Suppressor macrophage treated with lipopolysaccharide for 1 hour (primary cell): Measurements from ENCODE around the gene GPAT2.
A peak's percentile ranks its signal among the peaks of the same experiment; 100 is the strongest.
"Not testable (repeated sequence)": the region's sequence is repeated elsewhere in the genome, so short reads cannot be mapped to it uniquely, and the experiment has no call there.

Experiments
- DNase-seq, 3 donors: peaks; one replicate each; pipeline ENCODE4 v3.0.0-alpha.2; 2020 to 2022

GPAT2 gene

GRCh38 chr2:96034792-96035191 is at the start of gene GPAT2:
Gene GPAT2, minus strand, starts transcription at chr2:96034916. Its CDS starts 2,557 bp downstream, at chr2:96032359.
- DNase-seq, result not testable (repeated sequence)

DNA sequence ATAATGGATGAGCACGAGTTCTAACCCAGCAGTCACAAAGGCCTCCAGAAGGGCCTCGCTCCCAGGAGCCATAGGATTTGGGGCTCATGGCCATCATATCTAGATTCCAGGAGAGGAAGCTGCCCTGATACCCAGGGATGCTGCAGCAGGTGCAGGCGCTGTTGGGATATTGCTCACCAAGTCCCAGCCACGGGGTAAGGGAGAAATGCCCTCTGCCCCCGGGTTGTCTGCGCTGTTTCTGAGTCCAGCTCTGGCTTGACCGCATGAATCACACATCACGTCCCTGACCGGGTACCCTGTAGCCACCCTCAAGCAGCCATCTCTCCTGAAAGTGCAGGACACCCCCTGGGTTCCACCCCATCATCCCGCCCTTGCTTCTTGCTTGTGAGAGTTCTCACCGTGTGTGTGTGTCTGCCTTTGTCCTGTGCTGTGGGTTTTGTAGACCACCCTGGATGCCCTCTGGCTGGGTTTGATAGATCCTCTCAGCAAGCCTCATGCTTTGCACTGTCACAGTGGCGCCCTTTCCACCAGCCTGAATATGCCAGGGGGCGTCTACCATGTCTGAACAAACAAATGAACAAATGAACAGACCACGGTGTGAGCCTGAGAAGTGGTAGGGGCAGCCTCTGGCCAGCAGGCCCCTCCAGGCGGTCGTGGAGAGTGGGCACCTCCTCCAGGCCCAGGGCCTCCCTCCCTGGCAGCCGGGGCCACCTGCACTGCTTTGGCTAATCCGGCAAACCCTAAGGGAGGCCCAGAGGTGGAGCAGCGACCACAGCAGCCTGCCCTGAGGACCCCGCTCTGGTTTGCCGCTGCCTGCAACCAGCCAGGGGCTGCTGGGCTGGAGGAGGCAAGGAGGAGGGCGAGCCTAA is 49.5 kb upstream of the GPAT2 start:
- no peak for DNase-seq

GRCh38 chr2:96083064-96083939 is 48.6 kb upstream of the GPAT2 start:
- DNase-seq, result no peak

GRCh38 chr2:96082211-96083063 is 47.7 kb upstream of the GPAT2 start:
- peak; percentile 46 to 62 (median 55) for DNase-seq

- no peak for DNase-seq
Observed at GRCh38 chr2:96081042-96081441, 46.3 kb upstream of the GPAT2 start.

DNA sequence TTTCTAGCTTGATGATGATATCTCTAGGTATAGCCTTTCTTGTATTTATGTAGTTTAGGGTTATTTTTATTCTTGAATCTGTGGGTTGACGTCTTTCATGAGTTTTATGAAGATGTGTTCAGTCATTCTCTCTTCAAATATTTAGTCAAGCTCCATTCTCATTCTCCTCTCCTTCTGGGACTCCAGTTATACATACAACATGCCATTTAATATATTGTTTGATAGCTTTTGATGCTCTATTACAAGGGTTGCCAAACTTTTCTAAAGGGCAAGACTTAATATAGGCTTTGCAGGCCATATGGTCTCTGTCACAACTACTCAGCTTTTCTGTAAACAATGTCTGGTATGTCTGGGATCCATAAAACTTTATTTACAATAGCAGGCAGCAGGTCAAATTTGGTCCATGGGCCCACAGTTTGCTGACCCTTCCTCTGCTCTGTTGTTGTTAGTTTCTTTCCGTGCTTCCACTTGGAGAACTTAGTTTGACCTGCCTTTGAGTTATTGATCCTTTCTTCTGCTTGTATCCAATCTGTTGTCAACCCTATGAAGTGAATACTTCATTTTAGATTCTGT is 40.6 kb upstream of the GPAT2 start:
- DNase-seq, result no peak

DNA sequence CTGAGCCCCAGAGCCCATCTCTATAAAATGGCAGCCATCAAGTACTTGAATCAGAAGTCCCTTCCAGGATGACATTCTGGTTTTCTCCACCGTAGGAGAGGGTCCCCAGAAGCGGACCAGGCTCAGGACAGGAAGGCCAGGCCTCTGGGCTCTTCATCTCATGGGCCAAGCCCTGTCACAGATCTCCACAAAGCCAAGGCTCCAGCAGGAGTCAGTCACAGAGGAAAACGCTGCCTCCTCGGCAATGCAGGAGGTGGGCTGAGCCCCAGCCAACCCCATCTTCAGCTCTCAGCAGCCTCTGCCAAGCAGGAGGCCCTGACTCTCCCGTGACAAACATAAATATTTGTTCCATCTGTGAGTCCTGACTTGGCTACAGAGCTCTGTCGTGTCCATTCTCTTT is 39.4 kb upstream of the GPAT2 start:
- DNase-seq, result no peak

DNA sequence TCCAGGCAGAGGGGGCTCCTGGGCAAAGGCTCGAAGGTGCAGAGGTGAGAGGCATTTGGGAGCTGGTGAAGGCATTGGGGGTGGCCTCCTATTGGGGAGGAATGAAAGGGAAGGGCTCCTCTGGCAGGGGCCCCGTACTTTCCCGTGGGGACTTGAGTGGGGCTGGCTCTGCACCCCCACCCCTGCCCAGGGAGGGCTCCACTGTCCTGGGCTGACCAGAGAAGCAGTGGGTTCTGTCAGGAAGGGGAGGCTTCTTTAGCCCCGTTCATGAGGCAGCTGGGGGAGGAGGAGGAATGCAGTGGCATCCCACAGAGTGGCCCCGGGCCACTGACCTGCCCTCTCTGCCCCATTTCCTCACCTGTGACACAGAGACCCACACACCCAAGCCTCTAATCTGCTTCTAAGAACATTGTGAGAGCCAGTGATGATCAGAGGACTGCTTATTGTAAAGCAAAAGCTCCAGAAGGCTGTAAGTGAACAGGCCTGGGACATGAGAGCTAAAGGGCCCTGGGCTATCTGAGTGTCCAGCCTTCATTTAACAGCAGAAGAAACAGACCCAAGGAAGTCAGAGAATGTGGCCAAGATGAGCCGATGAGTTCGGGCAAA is 38.6 kb upstream of the GPAT2 start:
- DNase-seq, result no peak

DNA sequence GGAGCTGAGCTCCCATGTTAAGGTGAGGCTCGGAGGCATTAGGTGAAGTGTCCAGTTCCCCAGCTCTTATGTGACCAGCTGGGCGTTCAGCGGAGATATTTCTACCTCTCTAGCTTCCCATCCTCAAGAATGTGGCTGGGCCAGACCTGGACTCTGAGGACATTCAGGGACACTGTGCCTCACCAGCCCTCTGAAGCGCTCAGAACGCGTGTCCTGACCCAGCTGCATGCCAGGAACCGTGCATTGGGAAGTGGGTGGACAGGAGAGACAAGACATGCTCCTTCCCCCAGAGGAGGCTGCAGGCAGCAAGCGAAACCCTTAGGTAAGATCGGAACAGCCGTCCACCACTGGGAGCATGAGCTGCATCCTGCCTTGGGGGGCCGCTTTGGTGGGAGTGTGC is 38.0 kb upstream of the GPAT2 start:
- no peak for DNase-seq

GRCh38 chr2:96071977-96072491 is 37.3 kb upstream of the GPAT2 start:
- DNase-seq, result not testable (repeated sequence)

DNA sequence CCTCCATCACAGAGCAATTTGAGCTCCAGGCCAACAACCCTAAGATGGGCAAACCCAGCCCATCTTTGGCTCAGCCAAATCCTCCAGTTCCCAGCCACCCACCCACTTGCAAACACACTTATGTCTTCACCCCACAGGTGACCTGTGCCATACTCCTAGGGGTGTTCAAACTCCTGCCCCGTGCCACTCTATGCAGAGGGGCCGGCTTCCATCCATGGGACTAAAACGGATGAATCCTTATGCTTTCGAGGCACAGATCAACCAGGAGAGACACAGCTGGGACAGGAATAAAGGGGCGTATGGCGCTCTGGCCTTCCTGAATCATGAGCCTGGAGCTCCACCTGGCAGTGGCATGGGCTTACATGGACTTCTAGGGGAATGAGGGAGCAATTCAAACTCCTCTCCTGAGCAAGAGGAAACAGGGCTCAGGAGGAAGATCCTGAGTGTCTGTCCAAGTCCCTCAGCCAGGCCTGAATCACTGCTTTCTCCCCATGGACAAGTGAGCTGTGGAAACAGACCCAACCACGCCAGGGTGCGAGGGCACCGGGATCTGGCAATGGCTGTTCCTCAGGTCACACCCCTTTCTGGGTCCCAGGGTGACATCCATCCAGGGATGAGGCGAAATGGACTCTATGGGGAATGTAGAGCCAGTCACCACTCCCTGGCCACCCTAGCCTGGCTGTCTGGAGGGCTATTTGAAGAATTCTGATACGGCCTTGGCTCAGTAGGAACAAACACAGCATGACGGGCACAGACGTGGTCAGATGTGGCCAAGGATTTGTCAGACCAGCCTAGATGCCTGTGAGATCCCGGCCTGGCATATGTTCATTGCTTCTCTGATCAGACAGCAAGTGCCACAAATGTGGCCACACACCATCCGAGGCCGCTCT is 36.6 kb upstream of the GPAT2 start:
- DNase-seq, result not testable (repeated sequence)

DNA sequence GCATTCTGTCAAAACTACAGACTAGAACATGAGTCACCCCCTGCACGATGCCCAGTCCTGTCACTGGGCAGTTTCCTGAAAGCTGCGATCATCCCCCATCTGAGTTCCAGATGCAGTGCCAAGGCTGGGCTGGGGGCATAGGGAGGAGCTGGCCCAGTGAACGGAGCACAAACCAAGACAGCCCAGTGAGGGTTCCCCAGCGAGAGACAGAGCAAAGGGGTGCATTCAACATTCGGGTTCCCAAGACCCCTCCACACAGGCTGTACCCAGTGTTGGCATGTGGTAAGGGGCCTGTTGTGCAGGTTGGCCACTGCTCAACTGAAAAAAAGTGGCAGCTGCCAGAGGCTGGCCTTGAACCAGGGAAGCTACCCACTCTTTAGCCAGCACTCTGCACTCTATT is 35.6 kb upstream of the GPAT2 start:
- DNase-seq, result not testable (repeated sequence)

- not testable (repeated sequence) for DNase-seq
Observed at GRCh38 chr2:96069878-96070277, 35.2 kb upstream of the GPAT2 start.

- DNase-seq, result not testable (repeated sequence)
Observed at GRCh38 chr2:96067902-96068581, 33.3 kb upstream of the GPAT2 start.

DNA sequence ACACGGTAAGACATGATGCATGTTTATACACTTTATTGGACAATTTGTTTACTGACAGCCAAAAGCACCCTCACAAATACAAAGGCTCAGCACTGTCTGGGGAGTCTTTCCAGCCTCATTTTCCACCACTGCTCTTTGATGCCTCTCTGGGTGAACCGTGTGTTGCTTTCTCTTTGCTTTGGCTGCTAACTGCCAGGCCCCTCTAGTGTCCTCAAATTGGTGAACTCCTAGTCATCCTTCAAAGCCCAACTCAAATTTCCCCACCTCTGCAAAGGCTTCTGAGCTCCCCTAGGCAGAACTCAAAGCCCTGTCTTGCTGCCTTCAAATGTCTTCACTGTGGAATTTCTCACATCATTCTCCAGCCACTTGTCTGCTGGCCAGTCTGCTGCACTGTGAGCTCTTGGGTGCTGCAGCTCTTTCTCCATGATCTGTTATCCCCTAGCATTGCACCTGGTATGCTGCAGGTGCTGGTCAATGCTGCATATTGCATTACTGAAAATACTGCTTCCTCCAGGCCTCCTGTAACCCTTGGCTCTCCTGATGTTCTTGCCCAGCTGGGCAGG is 32.5 kb upstream of the GPAT2 start:
- not testable (repeated sequence) for DNase-seq

- DNase-seq, result not testable (repeated sequence)
Observed at GRCh38 chr2:96066511-96066910, 31.8 kb upstream of the GPAT2 start.

- not testable (repeated sequence) for DNase-seq
Observed at GRCh38 chr2:96065954-96066353, 31.2 kb upstream of the GPAT2 start.

DNA sequence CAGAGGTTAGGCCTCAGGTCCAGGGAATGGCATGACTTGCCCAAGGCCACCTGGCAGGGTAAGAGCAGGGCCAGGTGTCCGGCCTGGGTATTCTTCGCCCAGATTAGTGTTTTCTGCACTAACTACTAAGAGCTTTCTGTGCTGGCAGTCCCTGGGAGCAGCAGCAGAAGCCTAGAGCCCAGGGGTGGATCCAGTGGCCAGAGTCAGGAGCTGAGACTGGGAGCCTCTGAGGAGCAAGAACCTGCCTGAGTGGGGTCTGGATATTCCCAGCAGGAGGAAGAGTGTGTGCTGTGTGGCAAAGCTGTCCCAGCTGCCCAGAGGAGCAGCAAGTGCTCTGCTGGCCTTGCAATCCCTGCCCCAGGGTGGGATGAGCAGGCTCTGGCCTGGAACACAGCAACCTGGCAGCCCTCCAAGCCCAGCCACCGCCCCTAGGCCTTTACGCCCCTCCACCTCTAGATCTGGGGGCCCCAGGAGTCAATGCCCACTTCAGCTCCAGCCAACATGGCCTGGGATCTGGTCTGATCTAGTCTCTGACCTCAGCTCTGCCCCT is 30.7 kb upstream of the GPAT2 start:
- no peak for DNase-seq

- DNase-seq, result not testable (repeated sequence)
Observed at GRCh38 chr2:96064760-96065159, 30.0 kb upstream of the GPAT2 start.
